NCI-H1105 treated with DMSO at 0.1 percent for 48 hours (cell line): ENCODE data around the gene C3.
"Not testable (repeated sequence)": the region's sequence is repeated elsewhere in the genome, so short reads cannot be mapped to it uniquely, and the experiment has no call there.

Source experiments
- DNase-seq: peaks from one replicate; lab custom pipeline; 2025; lab: John Stamatoyannopoulos, UW

C3 gene

GRCh38 chr19:6690160-6690885 lies 30.1 kb downstream of the C3 start:
- DNase-seq, result no peak

DNA sequence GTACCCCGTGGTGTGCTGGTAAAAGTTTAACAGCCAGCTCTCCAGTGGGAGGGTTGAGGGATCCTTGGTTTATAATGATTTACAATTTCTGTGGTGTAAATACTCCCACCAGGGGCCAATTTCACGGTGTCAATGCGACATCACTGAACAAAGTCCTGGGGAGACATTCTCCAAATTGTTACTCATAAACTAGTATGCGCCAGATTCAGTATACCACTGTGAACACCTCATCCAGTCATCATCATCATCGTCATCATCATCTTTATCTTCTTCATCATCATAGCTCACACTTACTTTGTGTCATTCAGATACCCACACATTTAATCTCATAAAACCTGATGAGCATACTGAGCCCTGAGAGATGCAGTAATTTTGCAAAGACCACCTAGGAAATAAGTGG lies 33.3 kb downstream of the C3 start:
- DNase-seq, result no peak

DNA sequence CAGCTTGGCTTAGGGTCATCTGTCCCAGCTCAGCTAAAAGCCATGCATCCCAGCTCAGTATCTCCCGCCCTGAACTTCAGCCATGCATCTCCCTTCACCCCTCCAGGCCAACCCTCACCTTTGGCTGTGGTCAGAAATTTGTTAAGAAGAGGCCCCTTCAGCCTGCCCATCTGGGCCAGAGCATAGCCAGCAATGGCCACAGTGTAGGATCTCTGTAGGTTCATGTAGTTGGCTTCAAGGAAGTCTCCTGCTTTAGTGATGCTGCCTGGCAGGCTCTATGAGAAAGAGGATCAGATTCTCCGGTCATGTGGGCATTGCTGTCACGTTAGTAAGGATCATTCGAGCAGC lies 33.8 kb downstream of the C3 start:
- no peak for DNase-seq

- no peak for DNase-seq
These were observed 34.4 kb downstream of the C3 start for GRCh38 chr19:6685962-6686627.

- no peak for DNase-seq
These were observed 35.0 kb downstream of the C3 start for GRCh38 chr19:6685482-6685881.

DNA sequence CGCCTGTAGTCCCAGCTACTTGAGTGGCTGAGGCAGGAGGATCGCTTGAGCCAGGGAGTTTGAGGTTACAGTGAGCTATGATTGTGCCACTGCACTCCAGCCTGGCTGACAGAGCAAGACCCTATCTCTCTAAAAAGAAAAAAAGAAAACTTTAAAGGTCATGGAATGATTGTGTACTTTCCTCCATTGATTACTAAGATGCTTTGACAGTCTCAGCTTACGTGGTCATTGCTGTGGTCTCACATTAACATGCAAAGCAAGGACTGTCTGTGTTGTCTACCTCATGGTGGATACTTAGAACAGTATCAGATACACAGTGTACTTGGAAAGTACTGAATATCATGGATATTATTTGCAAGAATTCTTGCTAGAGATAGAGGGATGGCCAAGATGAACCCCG lies 36.5 kb downstream of the C3 start:
- no peak for DNase-seq

DNA sequence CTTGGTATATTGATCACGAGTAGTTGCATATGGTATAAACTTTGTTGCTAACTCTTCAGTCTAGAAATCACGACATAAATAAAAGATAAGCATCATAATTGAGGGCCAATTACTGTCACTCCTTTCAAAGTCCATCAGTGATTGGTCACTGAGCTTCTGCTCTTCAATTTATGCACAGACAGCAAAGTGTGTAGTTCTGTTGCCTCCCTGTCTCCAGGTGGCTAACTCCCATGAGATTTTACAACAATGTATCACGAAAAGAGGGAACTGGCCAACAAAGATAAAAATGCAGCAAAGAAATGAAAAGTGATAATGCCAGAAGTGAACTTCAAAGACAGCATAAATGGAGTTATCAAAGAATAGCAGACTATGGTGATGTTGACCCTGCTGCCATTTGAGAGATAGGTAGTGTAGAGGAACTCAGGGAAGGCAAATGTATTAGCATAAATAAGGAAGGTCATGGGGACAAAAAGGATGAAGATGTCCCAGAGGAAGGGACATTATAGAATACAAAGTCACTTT lies 37.8 kb downstream of the C3 start:
- no peak for DNase-seq

GRCh38 chr19:6680141-6680540 lies 40.3 kb downstream of the C3 start:
- DNase-seq, result no peak

GRCh38 chr19:6679139-6679538 lies 41.3 kb downstream of the C3 start:
- DNase-seq, result no peak

DNA sequence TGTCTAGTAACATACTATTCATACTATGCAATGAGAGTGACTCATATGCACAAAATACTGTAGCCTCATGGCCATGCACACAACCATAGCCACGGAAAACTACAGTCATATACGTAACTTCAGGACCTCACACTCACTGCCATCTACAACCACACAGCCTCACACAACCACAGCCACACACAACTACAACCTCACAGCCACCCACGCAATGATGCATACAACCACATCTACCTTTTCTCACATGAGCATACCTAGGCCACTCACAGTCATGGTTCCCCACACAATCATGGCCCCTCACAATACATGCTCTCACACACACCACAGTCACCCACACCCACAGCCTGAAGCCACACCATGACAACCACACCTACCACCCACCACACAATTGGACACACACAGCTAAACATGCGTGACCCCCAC lies 41.8 kb downstream of the C3 start:
- DNase-seq, result no peak

DNA sequence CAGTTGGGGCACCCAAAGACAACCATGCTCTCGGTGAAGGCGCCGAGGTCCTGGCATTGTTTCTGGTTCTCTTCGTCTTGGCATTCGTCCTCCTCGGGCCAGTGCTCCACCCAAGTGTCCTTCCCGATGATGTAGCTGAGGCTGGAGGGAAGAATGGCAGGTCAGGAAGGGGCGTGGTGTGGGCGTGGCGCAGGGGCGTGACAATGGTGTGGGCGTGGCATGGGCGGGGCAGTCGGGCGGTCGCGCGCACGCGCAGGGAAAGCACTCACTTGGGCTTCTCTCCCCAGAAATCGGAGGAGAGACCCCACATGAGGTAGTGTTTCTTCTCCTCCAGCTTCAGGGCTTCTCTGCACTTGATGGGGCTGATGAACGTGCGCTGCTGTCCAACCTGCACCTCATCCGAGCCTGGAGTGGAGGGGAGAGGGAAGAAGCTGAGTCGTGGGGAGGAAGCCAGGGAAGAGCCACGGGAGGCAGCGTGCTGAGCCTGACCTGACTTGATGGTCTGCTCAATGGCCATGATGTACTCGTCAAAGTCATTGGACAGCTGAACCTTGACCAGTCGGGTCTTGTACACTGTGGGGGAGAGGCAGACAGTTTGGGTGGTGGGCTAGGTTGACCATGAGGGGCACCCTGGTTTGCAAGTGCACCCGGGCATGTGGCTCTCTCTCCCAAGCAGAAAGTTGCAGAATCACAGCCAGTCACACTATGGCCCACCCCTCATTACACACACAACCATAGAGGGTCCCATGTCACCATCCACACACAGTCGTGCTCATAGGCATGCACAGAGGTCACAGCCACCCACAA lies 42.4 kb downstream of the C3 start:
- DNase-seq, result no peak

DNA sequence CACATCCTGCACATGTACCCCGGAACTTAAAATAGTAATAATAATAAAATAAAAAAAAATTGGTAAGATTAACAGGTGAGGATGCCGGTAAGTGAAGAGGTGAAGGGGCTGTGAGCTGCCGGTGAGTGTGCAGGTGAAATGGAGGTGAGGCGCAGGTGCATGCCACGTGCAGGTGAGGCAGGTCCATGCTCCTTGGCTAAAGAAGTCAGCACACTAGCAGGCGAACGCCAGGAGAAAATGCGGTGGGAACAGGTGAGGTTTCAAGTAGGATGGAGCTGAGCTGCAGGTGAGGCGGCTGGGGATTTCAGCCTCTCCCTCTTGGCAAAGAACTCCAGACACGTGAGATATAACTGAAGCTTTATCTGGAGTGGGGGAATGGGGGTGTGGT lies 43.0 kb downstream of the C3 start:
- no peak for DNase-seq

DNA sequence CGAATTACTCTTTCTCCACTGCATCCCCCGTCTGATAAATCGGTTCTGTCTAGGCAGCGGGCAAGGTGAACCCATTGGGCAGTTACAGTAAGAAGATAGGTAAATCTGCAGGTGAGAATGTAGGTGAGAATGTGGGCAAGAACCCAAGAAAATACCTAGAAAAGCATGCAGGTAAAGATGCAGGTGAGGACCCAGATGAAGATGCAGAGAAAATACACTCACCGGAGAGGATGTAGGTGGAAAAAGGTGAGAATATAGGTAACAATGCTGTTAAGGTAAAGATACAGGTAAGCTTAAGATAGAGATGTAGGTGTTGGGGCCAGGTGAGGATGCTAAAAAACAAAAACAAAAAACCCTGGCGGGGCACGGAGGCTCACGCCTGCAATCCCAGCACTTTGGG lies 44.2 kb downstream of the C3 start:
- DNase-seq, result no peak

DNA sequence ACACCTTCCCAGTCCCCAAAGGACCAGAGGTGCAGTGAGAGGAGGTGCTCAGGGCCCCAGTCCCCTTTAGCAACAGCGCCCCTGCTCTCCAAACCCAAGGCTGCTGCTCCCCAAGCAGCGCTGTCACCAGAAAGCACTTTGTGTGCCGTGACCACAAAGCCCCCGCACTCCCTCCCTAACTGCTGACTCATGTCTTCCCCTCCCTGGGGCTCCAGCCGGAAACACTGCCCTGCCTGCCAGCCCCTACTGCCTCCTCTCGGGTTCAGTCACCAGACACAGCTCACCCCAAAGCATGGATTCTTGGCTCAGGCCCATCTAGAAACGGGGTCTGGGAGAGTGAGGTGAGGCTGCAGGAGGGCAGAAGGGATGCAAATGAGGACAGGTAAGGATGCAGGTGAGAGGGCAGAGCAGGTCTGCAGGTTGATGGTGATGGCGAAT lies 45.6 kb downstream of the C3 start:
- DNase-seq, result no peak

GRCh38 chr19:6674408-6674807 lies 46.0 kb downstream of the C3 start:
- not testable (repeated sequence) for DNase-seq

DNA sequence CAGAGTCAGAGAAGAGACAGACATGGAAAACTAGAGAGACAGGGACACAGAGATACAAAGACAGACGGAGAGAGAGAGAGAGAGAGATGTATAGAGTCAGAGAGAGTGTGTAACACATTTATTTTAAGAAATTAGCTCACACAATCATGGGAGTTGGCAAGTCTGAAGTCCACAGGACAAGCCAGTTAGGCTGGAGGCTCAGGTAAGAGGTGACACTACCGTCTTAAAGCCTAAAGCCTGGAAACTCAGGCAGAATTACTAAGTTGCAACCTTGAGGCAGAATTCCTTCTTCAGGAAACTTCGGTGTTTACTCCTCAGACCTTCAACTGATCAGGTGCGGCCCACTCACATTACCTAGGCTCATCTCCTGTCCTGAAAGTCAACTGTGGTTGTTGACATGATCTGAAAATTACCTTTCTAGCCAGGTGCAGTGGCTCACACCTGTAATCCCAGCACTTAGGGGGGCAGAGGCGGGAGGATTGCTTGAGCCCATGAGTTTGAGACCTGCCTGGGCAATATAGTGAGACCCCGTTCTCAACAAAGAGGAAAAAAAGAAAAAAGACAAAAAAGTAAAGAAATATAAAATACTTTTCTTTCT lies 47.7 kb downstream of the C3 start:
- DNase-seq, result no peak

DNA sequence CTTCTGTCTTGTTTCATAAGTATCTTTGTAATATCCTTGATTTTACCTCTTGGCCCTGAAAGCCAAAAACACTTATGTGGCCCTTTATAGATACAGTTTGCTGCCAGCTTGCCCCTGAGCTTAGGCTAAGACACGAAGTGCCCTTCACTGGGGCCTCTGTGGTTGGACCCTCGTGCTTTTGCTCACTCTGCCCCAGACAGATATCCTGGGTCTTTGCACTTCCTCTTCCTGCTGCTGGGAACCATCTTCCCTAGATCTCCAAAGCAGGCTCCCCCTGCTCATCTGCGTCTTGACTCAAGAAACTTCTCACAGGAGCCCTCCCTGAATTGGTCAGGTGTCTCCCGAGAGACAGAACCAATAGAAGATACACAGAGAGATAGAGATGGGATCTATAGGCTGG lies 48.5 kb downstream of the C3 start:
- no peak for DNase-seq

DNA sequence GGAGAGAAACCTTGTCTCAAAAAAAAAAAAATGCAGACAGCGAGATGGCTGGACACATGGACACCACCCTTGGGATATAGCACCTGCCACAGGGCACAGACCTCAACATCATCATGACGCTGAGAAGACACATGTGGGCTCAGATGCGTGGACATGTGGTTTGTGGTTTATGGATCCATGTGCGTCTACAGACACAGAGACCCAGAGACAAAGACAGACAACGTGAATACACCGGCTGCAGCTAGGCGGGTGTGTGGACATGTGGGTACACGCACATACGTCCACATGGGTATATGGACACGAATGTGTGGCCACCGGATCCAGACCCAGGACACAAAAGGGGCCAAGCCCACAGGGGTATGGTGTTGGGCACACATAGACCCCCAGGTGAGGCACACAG lies 51.8 kb downstream of the C3 start:
- DNase-seq, result no peak

GRCh38 chr19:6667114-6667627 lies 53.3 kb downstream of the C3 start:
- DNase-seq, result no peak

GRCh38 chr19:6664916-6665315 lies 55.5 kb downstream of the C3 start:
- no peak for DNase-seq

GRCh38 chr19:6663236-6664201 lies 56.9 kb downstream of the C3 start:
- DNase-seq, result no peak
